Fibroblast of the aortic adventitia (primary cell): ENCODE measurements around the gene TEX53. TPM values are rescaled to one million over a fixed set of nuclear protein-coding genes. Genes with fewer than 3 reads are reported as not detected.

Experiments used
- DNase-seq: peaks from one replicate; pipeline ENCODE4 v3.0.0-alpha.2; 2010; ENCODE audit warnings: low read depth
- H3K4me3 ChIP-seq: 2 replicates; pipeline ENCODE4 v1.5.1; 2011; ENCODE audit warnings: low read depth, mild to moderate bottlenecking, control low read depth, low read length, moderate library complexity
- total RNA-seq: library from RNA; depleted of rRNA; stranded (reverse); fragments of >200 nt; gene quantifications from 2 replicates; pipeline ENCODE4 v1.2.3, GENCODE V29; 2012; ENCODE audit warnings: low replicate concordance
- TF ChIP-seq, protein P1 (sequence below): IDR thresholded peaks from 2 replicates; pipeline ENCODE4 v1.5.1; 2011; ENCODE audit warnings: mild to moderate bottlenecking, low read length, control low read depth, inconsistent platforms; ENCODE audit not compliant: insufficient read depth

Gene TEX53
- total RNA-seq, 1 donor = not detected

DNA sequence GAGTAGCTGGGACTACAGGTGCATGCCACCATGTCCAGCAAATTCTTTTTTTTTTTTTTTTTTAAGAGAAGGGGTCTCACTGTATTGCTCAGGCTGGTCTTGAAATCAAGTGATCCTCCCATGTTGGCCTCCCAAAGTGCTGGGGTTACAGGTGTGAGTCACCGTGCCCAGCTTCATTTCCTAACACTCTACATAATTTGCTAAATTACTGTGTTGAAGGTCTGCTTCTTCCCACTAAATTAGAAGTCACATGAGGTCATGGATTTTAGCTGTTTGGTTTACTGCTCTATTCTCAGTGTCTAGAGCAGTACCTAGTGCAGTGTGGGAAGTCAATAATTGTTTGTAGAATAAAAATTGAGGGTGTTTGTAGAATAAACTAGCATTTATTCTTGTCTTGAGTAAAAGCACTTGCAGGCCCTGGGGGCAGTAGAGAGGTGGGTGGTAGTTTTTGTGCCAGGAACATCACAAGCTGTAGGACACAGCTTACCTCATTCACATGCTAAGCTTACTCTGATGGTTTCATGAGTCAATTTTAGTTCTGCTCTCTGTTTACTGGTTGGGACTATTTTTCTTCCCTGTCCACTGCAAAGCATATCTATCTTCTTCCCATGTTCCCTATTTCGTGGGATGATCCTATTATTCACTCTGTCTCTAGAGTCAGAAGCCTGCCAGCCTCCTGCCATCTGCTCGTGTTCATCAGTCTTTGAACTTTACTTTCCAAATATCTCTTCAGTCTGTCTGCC lies 17.4 kb upstream of the TEX53 start:
- TF ChIP-seq, protein P1, sequence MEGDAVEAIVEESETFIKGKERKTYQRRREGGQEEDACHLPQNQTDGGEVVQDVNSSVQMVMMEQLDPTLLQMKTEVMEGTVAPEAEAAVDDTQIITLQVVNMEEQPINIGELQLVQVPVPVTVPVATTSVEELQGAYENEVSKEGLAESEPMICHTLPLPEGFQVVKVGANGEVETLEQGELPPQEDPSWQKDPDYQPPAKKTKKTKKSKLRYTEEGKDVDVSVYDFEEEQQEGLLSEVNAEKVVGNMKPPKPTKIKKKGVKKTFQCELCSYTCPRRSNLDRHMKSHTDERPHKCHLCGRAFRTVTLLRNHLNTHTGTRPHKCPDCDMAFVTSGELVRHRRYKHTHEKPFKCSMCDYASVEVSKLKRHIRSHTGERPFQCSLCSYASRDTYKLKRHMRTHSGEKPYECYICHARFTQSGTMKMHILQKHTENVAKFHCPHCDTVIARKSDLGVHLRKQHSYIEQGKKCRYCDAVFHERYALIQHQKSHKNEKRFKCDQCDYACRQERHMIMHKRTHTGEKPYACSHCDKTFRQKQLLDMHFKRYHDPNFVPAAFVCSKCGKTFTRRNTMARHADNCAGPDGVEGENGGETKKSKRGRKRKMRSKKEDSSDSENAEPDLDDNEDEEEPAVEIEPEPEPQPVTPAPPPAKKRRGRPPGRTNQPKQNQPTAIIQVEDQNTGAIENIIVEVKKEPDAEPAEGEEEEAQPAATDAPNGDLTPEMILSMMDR = no peak
- no peak overlapping the region for H3K4me3 ChIP-seq
- no peak for DNase-seq

DNA sequence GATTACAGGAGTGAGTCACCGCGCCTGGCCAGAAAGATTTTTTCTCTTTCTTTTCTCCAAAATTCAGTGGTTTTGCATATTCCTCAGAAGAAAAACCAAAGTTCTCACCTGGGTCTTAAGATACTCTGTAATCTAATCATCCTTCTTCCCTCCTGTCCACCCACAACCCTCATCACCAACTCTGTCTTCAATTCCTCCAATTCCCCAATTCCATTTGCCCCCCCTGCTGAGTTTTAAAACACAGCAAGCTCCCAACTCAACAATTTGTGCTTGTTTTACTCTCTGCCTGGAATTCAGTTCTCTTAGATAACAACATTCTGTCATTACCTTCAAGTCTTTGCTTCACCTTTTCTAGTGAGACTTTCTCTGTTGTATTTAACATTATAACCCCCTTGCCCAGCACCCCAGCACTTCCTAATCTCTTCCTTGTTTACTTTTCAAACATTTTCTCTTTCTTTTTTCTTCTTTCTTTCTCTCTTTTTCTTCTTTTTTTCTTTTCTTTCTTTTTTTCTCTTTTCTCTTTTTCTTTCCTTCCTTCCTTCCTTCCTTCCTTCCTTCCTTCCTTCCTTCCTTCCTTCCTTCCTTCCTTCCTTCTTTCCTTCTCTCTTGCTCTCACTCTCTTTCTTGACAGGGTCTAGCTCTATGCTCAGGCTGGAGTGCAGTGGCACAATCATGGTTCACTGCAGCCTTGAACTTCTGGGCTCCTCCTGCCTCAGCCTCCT lies 16.6 kb upstream of the TEX53 start:
- TF ChIP-seq, protein P1 = no peak
- no peak for DNase-seq
- H3K4me3 ChIP-seq = no peak overlapping the region

DNA sequence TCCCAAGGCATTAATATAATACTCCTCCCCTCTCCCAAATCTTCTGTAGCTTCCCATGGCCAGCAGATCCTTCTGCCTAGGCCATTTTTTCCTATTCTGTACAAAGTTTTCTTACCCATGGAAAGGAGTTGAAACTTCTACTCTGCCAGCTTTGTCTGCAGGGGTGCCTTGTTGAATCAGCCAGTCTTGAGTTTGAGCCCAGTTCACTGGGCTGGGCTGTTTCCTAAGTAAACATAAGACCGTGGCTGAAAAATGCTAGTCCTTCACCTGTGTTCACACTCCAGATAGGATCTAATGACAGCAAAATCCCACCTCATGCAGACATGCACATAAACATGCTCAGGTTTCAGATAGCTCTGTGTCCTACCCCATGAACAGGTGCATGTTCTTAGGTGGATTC lies 14.0 kb upstream of the TEX53 start:
- TF ChIP-seq, protein P1 = no peak

DNA sequence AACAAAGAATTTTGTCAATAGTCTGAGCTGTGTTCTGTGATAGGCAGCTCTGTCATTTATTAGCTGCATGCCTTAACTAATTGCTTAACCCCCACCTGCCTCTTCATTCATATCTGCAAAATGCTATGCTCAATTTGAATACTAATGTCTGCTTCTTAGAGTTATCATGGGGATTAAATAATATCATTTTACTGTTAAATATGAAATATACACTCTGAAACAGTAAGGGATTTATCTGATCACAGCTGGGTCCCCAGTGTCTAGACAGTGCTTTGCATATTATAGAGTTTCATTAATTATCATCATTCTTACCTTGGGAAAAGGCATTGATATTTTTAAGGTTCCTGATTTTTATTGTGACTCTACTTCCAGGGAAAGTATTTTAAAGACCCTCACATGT lies 12.4 kb upstream of the TEX53 start:
- DNase-seq = no peak
- H3K4me3 ChIP-seq = no peak overlapping the region
- TF ChIP-seq, protein P1 = no peak

More for the DNA sequence above, 14.0 kb upstream of the TEX53 start:
- DNase-seq = peak; percentile 29
- H3K4me3 ChIP-seq = no peak overlapping the region

DNA sequence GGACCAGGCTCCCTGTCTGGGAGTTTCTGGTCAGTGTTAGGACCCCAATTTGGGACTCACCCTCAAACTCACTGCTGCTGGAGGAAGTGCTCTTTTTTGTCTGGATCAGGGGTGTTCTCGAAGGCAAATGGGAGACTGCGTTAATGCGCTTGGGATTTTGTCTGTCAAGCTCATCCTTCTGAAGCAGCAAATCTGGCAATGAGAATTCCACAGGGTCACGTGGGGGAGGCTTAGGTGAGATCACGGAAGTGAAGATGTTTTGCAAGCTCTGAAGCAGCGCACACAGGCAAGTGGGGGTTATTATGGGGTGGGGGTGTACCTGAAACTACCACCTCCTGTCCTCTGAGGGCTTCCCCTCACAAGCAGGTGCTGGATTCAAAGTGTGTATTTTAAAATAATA lies 10.5 kb upstream of the TEX53 start:
- TF ChIP-seq, protein P1 = no peak
- no peak overlapping the region for H3K4me3 ChIP-seq
- no peak for DNase-seq

DNA sequence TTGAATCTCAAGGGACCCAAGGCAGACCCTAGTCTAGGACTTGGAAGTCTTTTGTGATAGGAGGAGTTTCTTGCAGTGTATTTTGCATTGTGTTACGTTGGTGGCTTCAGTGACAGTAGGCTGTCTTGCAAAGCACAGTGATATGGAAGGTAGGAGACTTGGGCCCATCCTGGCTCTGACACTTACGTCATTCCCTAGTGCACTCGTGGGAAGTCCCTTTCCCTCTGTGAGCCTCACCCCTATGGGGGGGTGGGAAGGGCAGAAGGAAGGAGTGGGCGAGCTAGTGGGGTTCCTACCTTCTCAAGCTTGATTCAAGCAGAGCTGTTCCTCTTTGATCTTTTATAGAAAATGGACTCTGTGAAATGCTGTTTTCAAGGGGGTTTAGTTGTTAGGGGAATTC lies 9.2 kb upstream of the TEX53 start:
- TF ChIP-seq, protein P1 = no peak
- no peak for DNase-seq
- no peak overlapping the region for H3K4me3 ChIP-seq
